Endothelial cell of umbilical vein (primary cell): ENCODE measurements around the gene TJP1. TPM values are rescaled to one million over a fixed set of nuclear protein-coding genes. Genes with fewer than 3 reads are reported as not detected.

Experiments used
- BruUV-seq: library from RNA; stranded (reverse); fragments of 400-500 nt; replicated peaks from 2 replicates; lab custom pipeline; 2021; lab: Mats Ljungman, UMichigan
- CTCF ChIA-PET: fragments of 300-600, 350-600 bp; sonication (Branson Sonifier 250); formaldehyde crosslinking; loops from one replicate; lab custom pipeline; 2021; ENCODE audit warnings: antibody characterized with exemption, inconsistent platforms; lab: Charles Lee
- POLR2A ChIA-PET: fragments of 300-600, 350-600 bp; sonication (Branson Sonifier 250); formaldehyde crosslinking; loops from one replicate; lab custom pipeline; 2021; ENCODE audit warnings: antibody characterized with exemption, inconsistent platforms; lab: Charles Lee
- DNase-seq: peaks from one replicate; pipeline ENCODE4 v3.0.0-alpha.2; 2011; ENCODE audit warnings: low read depth, low spot score
- FAIRE-seq: peaks from 2 replicates; lab custom pipeline; 2011; peaks lifted over from hg19 to GRCh38; lab: Jason Lieb, UNC
- H2AFZ ChIP-seq: 2 replicates; pipeline ENCODE4 v1.6.0; 2012; ENCODE audit warnings: low read depth, low read length, control low read depth, inconsistent platforms
- H3K27ac ChIP-seq: 2 replicates; pipeline ENCODE4 v1.5.1; 2011; ENCODE audit warnings: low read depth, mild to moderate bottlenecking, control low read depth, low read length, moderate library complexity; ENCODE audit not compliant: insufficient read depth
- H3K27me3 ChIP-seq, 2 experiments: 2 replicates each; pipeline versions ENCODE4 v1.6.0 to v1.6.1; 2011; ENCODE audit warnings: low read length in 2 of 2, mixed read lengths in 1 of 2; ENCODE audit not compliant: control insufficient read depth in 2 of 2, insufficient read depth in 2 of 2
- H3K36me3 ChIP-seq, 2 experiments: 2 replicates in 1 of 2; 3 replicates in 1 of 2; pipeline ENCODE4 v1.5.1; 2011; ENCODE audit warnings: low read length in 2 of 2, mild to moderate bottlenecking in 1 of 2, moderate library complexity in 1 of 2; ENCODE audit not compliant: control insufficient read depth in 2 of 2, insufficient read depth in 2 of 2; ENCODE audit errors: extremely low read depth in 1 of 2
- H3K4me1 ChIP-seq: 3 replicates; pipeline ENCODE4 v1.5.1; 2011; ENCODE audit warnings: mild to moderate bottlenecking, low read length; ENCODE audit not compliant: control insufficient read depth, insufficient read depth; ENCODE audit errors: extremely low read depth
- H3K4me2 ChIP-seq: 2 replicates; pipeline ENCODE4 v1.6.1; 2011; ENCODE audit warnings: low read length, control low read depth, mixed read lengths; ENCODE audit not compliant: insufficient read depth
- H3K4me3 ChIP-seq, 3 experiments: fragments of 200-600 bp in 1 of 3; sonication (generic), shearing (Covaris generic) in 1 of 3; replicated peaks in 1 of 3; 2 replicates each; pipeline ENCODE4 v1.5.1; 2011 to 2016; ENCODE audit warnings: control low read depth in 3 of 3, low read length in 3 of 3, mild to moderate bottlenecking in 2 of 3, inconsistent platforms in 1 of 3, low read depth in 1 of 3, moderate library complexity in 1 of 3; ENCODE audit not compliant: insufficient read depth in 1 of 3
- H3K79me2 ChIP-seq: 2 replicates; pipeline ENCODE4 v1.6.0; 2012; ENCODE audit warnings: low read length, inconsistent platforms; ENCODE audit not compliant: control insufficient read depth, insufficient read depth
- H3K9ac ChIP-seq: replicated peaks from 2 replicates; pipeline ENCODE3; 2011; ENCODE audit warnings: low read length, control low read depth; ENCODE audit not compliant: insufficient read depth; ENCODE audit errors: extremely low read depth
- H3K9me1 ChIP-seq: replicated peaks from 3 replicates; pipeline ENCODE4 v1.6.0; 2011; ENCODE audit warnings: mild to moderate bottlenecking, low read length; ENCODE audit not compliant: control insufficient read depth, insufficient read depth; ENCODE audit errors: extremely low read depth
- H3K9me3 ChIP-seq: replicated peaks from 2 replicates; pipeline ENCODE4 v1.5.1; 2012; ENCODE audit warnings: low read length, inconsistent platforms; ENCODE audit not compliant: control insufficient read depth, insufficient read depth
- H4K20me1 ChIP-seq: replicated peaks from 2 replicates; pipeline ENCODE3; 2011; ENCODE audit warnings: mild to moderate bottlenecking, low read length; ENCODE audit not compliant: control insufficient read depth, insufficient read depth; ENCODE audit errors: extremely low read depth
- CTCF ChIP-seq, 2 donors: IDR thresholded peaks; 1 replicate in 1 of 2; 2 replicates in 1 of 2; pipeline ENCODE4 v1.5.1; 2011; ENCODE audit warnings: low read length in 2 of 2, mild to moderate bottlenecking in 2 of 2, moderate library complexity in 2 of 2, control low read depth in 1 of 2, inconsistent platforms in 1 of 2, low read depth in 1 of 2; ENCODE audit not compliant: insufficient read depth in 1 of 2; ENCODE audit errors: extremely low read depth in 1 of 2
- EZH2 ChIP-seq: IDR thresholded peaks from 2 replicates; pipeline ENCODE4 v1.6.1; 2012; ENCODE audit warnings: borderline replicate concordance, low read depth, mild to moderate bottlenecking, moderate library complexity, low read length, inconsistent platforms; ENCODE audit not compliant: severe bottlenecking
- FOS ChIP-seq: IDR thresholded peaks from 2 replicates; pipeline ENCODE4 v1.6.1; 2011; ENCODE audit warnings: mild to moderate bottlenecking, low read length, moderate library complexity, borderline replicate concordance; ENCODE audit not compliant: insufficient read depth
- GATA2 ChIP-seq: IDR thresholded peaks from 2 replicates; pipeline ENCODE4 v1.7.0; 2011; ENCODE audit warnings: low read depth, mild to moderate bottlenecking, moderate library complexity, mixed read lengths, low read length; ENCODE audit not compliant: insufficient read length, insufficient read depth
- JUN ChIP-seq: IDR thresholded peaks from 2 replicates; pipeline ENCODE4 v1.6.1; 2011; ENCODE audit warnings: borderline replicate concordance, low read depth; ENCODE audit not compliant: insufficient read length, insufficient read depth
- MAX ChIP-seq: IDR thresholded peaks from 2 replicates; pipeline ENCODE4 v1.6.1; 2011; ENCODE audit not compliant: insufficient read depth, insufficient read length
- MYC ChIP-seq: IDR thresholded peaks from one replicate; pipeline ENCODE4 v1.6.1; 2011; ENCODE audit warnings: mild to moderate bottlenecking, low read depth, low read length
- POLR2A ChIP-seq: IDR thresholded peaks from 2 replicates; pipeline ENCODE4 v1.6.1; 2012; ENCODE audit warnings: low read depth, mild to moderate bottlenecking, control low read depth, low read length
- POLR2AphosphoS5 ChIP-seq: IDR thresholded peaks from 2 replicates; pipeline ENCODE4 v1.6.1; 2012; ENCODE audit warnings: low read depth, mild to moderate bottlenecking, control low read depth, low read length, moderate library complexity; ENCODE audit not compliant: insufficient read depth
- dilution Hi-C: fragments of 300-500 bp; cut with MboI; formaldehyde crosslinking; loops from one replicate; pipeline ENCODE4 v1.15.0; 2019; ENCODE audit warnings: low sequenced_read_pairs; ENCODE audit not compliant: extremely low pct_ligation_motif_present
- intact Hi-C: fragments of 100-400 bp; cut with micrococcal nuclease; formaldehyde crosslinking; loops from one replicate; pipeline ENCODE4 v1.10.0; 2022
- polyA plus RNA-seq, 4 experiments: library from polyadenylated mRNA; depleted of rRNA in 3 of 4; stranded (reverse) in 3 of 4; unstranded in 1 of 4; fragments of >200 nt; gene quantifications; 2 replicates each; pipeline versions ENCODE4 v1.2.1 to v1.2.3, GENCODE V29; 2011 to 2012; ENCODE audit warnings: missing spikeins in 1 of 4
- total RNA-seq: library from RNA; stranded (reverse); gene quantifications from 2 replicates; pipeline ENCODE4 v1.2.3, GENCODE V29; 2021

The TJP1 gene
- total and polyA plus RNA-seq, 2 donors (not counting 3 experiments of a cell fraction or from before 2014, with no cell fraction given), result 45.6 to 128 TPM

GRCh38 chr15:29832709-29833108 lies 10.4 kb upstream of the TJP1 start:
- H3K27ac ChIP-seq, result no peak overlapping the region
- intact Hi-C loops (no loop called here), dilution Hi-C loops (no loop called here)
- CTCF ChIA-PET, result interaction anchor here (0.6 to 1.6 kb wide), 5 partner anchors 10 to 93 kb away, joined by 3 to 4 read pairs (median 3); no protein-coding TSS in a partner anchor
- H3K9me1 ChIP-seq, result no peaks in the 10 kb centered on the region
- TF ChIP-seq FOS, result no peak
- TF ChIP-seq GATA2, result no peak
- no peak for TF ChIP-seq MYC
- TF ChIP-seq MAX, result no peak
- TF ChIP-seq POLR2A, result no peak
- no peak for TF ChIP-seq JUN
- TF ChIP-seq POLR2AphosphoS5, result no peak
- no peak for TF ChIP-seq CTCF (IDR thresholded peaks at IDR 0.05; ENCODE audit: extremely low read depth in 1 of 2, insufficient read depth in 1 of 2, low read depth in 1 of 2, low read length in 2 of 2)
- no peak for TF ChIP-seq EZH2
- H4K20me1 ChIP-seq, result no peaks in the 10 kb centered on the region
- H3K9ac ChIP-seq, result no peak overlapping the region
- POLR2A ChIA-PET, result no interaction called here
- no TSS peak for BruUV-seq
- H3K9me3 ChIP-seq, result no peaks in the 10 kb centered on the region
- H2AFZ ChIP-seq, result no peak overlapping the region
- peaks cover 5% of the 10 kb centered on the region for H3K4me1 ChIP-seq
- FAIRE-seq (no peak), DNase-seq (no peak)
- no peaks in the 10 kb centered on the region for H3K36me3 ChIP-seq
- H3K79me2 ChIP-seq, result no peaks in the 10 kb centered on the region
- H3K27me3 ChIP-seq, result no peaks in the 10 kb centered on the region
- H3K4me3 ChIP-seq, result no peak overlapping the region
- H3K4me2 ChIP-seq, result no peak overlapping the region
